GM23338 (cell line): ENCODE measurements around the gene PSKH1. TPM values are rescaled to one million over a fixed set of nuclear protein-coding genes. Genes with fewer than 3 reads are reported as not detected.

ENCODE experiments used
- CREB1 ChIP-seq: fragments of 250-450 bp; sonication (Bioruptor Pico); IDR thresholded peaks from 2 replicates; pipeline ENCODE4 v1.5.0; 2020; ENCODE audit warnings: low read depth, mild to moderate bottlenecking, moderate library complexity
- CTCF ChIP-seq, 2 experiments: fragments of 200-600 bp in 1 of 2; sonication (generic) in 1 of 2; conservative IDR thresholded peaks; 2 replicates each; pipeline versions ENCODE4 v1.5.1 to v1.6.1; 2016 to 2017; ENCODE audit warnings: antibody characterized with exemption in 2 of 2, low read depth in 2 of 2, mild to moderate bottlenecking in 2 of 2, moderate library complexity in 1 of 2
- ETS1 ChIP-seq: IDR thresholded peaks from 2 replicates; pipeline ENCODE4 v1.6.1; 2016; ENCODE audit warnings: antibody characterized with exemption
- EZH2 ChIP-seq: fragments of 200-600 bp; sonication (generic); IDR thresholded peaks from one replicate; pipeline ENCODE4 v1.8.0; 2017; ENCODE audit warnings: antibody characterized with exemption, mild to moderate bottlenecking, low read depth; ENCODE audit not compliant: unreplicated experiment
- EZH2phosphoT487 ChIP-seq: fragments of 200-600 bp; sonication (generic); IDR thresholded peaks from one replicate; pipeline ENCODE4 v1.8.1; 2018; ENCODE audit warnings: antibody characterized with exemption; ENCODE audit not compliant: unreplicated experiment
- JUNB ChIP-seq: IDR thresholded peaks from one replicate; pipeline ENCODE4 v1.6.1; 2016; ENCODE audit warnings: antibody characterized with exemption; ENCODE audit not compliant: unreplicated experiment
- NANOG ChIP-seq: IDR thresholded peaks from 2 replicates; pipeline ENCODE4 v1.6.1; 2016; ENCODE audit warnings: antibody characterized with exemption, borderline replicate concordance
- POLR2AphosphoS5 ChIP-seq: IDR thresholded peaks from 2 replicates; pipeline ENCODE4 v1.6.1; 2016; ENCODE audit warnings: antibody characterized with exemption, low read depth
- STAT1 ChIP-seq: IDR thresholded peaks from one replicate; pipeline ENCODE4 v1.6.1; 2016; ENCODE audit warnings: antibody characterized with exemption; ENCODE audit not compliant: unreplicated experiment
- ZNF114 ChIP-seq: fragments of 250-450 bp; sonication (Bioruptor Pico); IDR thresholded peaks from 2 replicates; pipeline ENCODE4 v1.5.0; 2020; ENCODE audit warnings: mild to moderate bottlenecking, moderate library complexity
- ZNF331 ChIP-seq: fragments of 250-450 bp; sonication (Bioruptor Pico); IDR thresholded peaks from 2 replicates; pipeline ENCODE4 v1.5.0; 2020; ENCODE audit warnings: low read depth, mild to moderate bottlenecking, moderate library complexity
- ZNF462 ChIP-seq: fragments of 250-450 bp; sonication (Bioruptor Pico); IDR thresholded peaks from 2 replicates; pipeline ENCODE4 v1.5.0; 2020; ENCODE audit warnings: mild to moderate bottlenecking, moderate library complexity
- polyA plus RNA-seq: library from polyadenylated mRNA; unstranded; fragments of >200 nt; fragmentation: Nextera tagmentation; extraction: Ambion mirVana; gene quantifications from 2 replicates; pipeline ENCODE4 v1.2.1, GENCODE V29; 2016
- total RNA-seq: library from RNA; depleted of rRNA; stranded (reverse); fragments of >200 nt; shearing (Covaris generic); gene quantifications from 2 replicates; pipeline ENCODE4 v1.2.3, GENCODE V29; 2014

PSKH1 gene
- total and polyA plus RNA-seq, 2 experiments from 2014 or later, result 14.3 to 23.9 TPM

GRCh38 chr16:67949645-67950044 is 56.6 kb downstream of the PSKH1 start (continued):
- TF ChIP-seq ZNF462 (CRISPR knock-in tag), result no peak
- no peak for TF ChIP-seq EZH2phosphoT487
- TF ChIP-seq CTCF (conservative IDR thresholded peaks at IDR 0.05; ENCODE audit: low read depth in 2 of 2), result no peak
- TF ChIP-seq ETS1, result no peak
- no peak for TF ChIP-seq ZNF331 (CRISPR knock-in tag)
- TF ChIP-seq ZNF114 (CRISPR knock-in tag), result no peak
- TF ChIP-seq CREB1 (CRISPR knock-in tag), result no peak
- no peak for TF ChIP-seq EZH2
- no peak for TF ChIP-seq POLR2AphosphoS5
- TF ChIP-seq JUNB, result no peak
- TF ChIP-seq STAT1, result no peak
- TF ChIP-seq NANOG, result no peak
